ENCODE data around the gene PCCA. TPM values are rescaled to one million over a fixed set of nuclear protein-coding genes. Genes with fewer than 3 reads are reported as not detected.

The PCCA gene
- total and polyA plus RNA-seq, 2 experiments from 2014 or later, result 41.9 to 46.6 TPM

GRCh38 chr13:100211016-100211710 lies 122.3 kb downstream of the PCCA start (continued):
- no peak for TF ChIP-seq ZNF462 (CRISPR knock-in tag; IDR thresholded peaks at IDR 0.05)

- peaks cover 9% of the 10 kb centered on the region for H3K4me1 ChIP-seq (ENCODE audit: insufficient read depth)
- H3K4me3 ChIP-seq, result no peak overlapping the region
- ATAC-seq (no peak), DNase-seq (ENCODE audit: low spot score) (no peak)
- no peak overlapping the region for H3K27ac Mint-ChIP-seq
- no peak overlapping the region for H3K27ac ChIP-seq (ENCODE audit: low read depth)
- H3K9me2 ChIP-seq (ENCODE audit: insufficient read depth), result no peaks in the 10 kb centered on the region
- peaks cover 3% of the 10 kb centered on the region for H3K27me3 Mint-ChIP-seq (ENCODE audit: insufficient read depth, low read depth, poor library complexity)
- peaks cover 4% of the 10 kb centered on the region; the same call in 1 of the 2 replicates for H4K20me1 ChIP-seq (replicated peaks; ENCODE audit: insufficient read depth)
- no peaks in the 10 kb centered on the region for H3K27me3 ChIP-seq (ENCODE audit: insufficient read depth)
- no peaks in the 10 kb centered on the region for H3F3A ChIP-seq (replicated peaks; ENCODE audit: low read depth)
- no peak overlapping the region for H2AFZ ChIP-seq
- H3K9me3 Mint-ChIP-seq, result no peaks in the 10 kb centered on the region; the same call in 2 of the 3 replicates
- H3K36me3 Mint-ChIP-seq (ENCODE audit: low read depth), result peaks cover 29% of the 10 kb centered on the region
- peaks cover 4% of the 10 kb centered on the region; the same call in 2 of the 3 replicates for H3K4me1 Mint-ChIP-seq
- H3K36me3 ChIP-seq (ENCODE audit: insufficient read depth), result peaks cover 8% of the 10 kb centered on the region
- H3K4me2 ChIP-seq, result no peak overlapping the region
- peaks cover 31% of the 10 kb centered on the region for H3K79me2 ChIP-seq (replicated peaks; ENCODE audit: insufficient read depth)
- H3K4me3 Mint-ChIP-seq, result no peak overlapping the region
- TF ChIP-seq CTCF (conservative IDR thresholded peaks at IDR 0.05; ENCODE audit: low read depth in 2 of 2) (no peak), ETS1 (IDR thresholded peaks at IDR 0.05) (no peak), EZH2phosphoT487 (IDR thresholded peaks at IDR 0.05; ENCODE audit: unreplicated experiment) (no peak), STAT1 (IDR thresholded peaks at IDR 0.05; ENCODE audit: unreplicated experiment) (no peak), REST (IDR thresholded peaks at IDR 0.05; ENCODE audit: unreplicated experiment) (no peak)
Observed at GRCh38 chr13:100212904-100213553, 124.1 kb downstream of the PCCA start.

All from GM23338 (cell line).